H1 (cell line): ENCODE results near the gene ALPL. TPM values are rescaled to one million over a fixed set of nuclear protein-coding genes. Genes with fewer than 3 reads are reported as not detected.

Experiments
- CTCF ChIA-PET: fragments of 300-600 bp; sonication (Branson Sonifier 250); formaldehyde crosslinking; loops from one replicate; lab custom pipeline; 2021; ENCODE audit not compliant: partially characterized antibody; lab: Charles Lee
- POLR2A ChIA-PET: fragments of 300-600 bp; sonication (Branson Sonifier 250); formaldehyde crosslinking; loops from one replicate; lab custom pipeline; 2021; ENCODE audit warnings: inconsistent platforms; ENCODE audit not compliant: partially characterized antibody; lab: Charles Lee
- DNase-seq, 2 experiments: peaks; one replicate each; pipeline versions ENCODE4 v3.0.0 to v3.0.0-alpha.2; 2010 to 2022; ENCODE audit warnings: low spot score in 2 of 2, low read depth in 1 of 2, mixed read lengths in 1 of 2
- FAIRE-seq: peaks from 2 replicates; lab custom pipeline; 2011; peaks lifted over from hg19 to GRCh38; lab: Jason Lieb, UNC
- H2AFZ ChIP-seq: 2 replicates; pipeline ENCODE4 v1.8.1; 2012; ENCODE audit warnings: low read length, inconsistent platforms
- H2AK5ac ChIP-seq: 2 replicates; pipeline ENCODE4 v1.6.1; 2013; ENCODE audit warnings: low read depth, low read length
- H2BK120ac ChIP-seq: replicated peaks from 2 replicates; pipeline ENCODE3; 2013; ENCODE audit warnings: low read depth, low read length, inconsistent platforms
- H2BK12ac ChIP-seq: 2 replicates; pipeline ENCODE4 v1.6.1; 2013; ENCODE audit warnings: low read depth, low read length
- H2BK15ac ChIP-seq: 2 replicates; pipeline ENCODE4 v1.6.1; 2013; ENCODE audit warnings: low read length
- H2BK20ac ChIP-seq: 2 replicates; pipeline ENCODE4 v1.6.1; 2013; ENCODE audit warnings: low read length
- H2BK5ac ChIP-seq: 2 replicates; pipeline ENCODE4 v1.6.1; 2013; ENCODE audit warnings: low read depth, low read length
- H3K14ac ChIP-seq: 2 replicates; pipeline ENCODE4 v1.6.1; 2013; ENCODE audit warnings: inconsistent platforms; ENCODE audit not compliant: insufficient read length
- H3K18ac ChIP-seq: 2 replicates; pipeline ENCODE4 v1.6.1; 2013; ENCODE audit warnings: low read length; ENCODE audit errors: extremely low read depth
- H3K23ac ChIP-seq: 2 replicates; pipeline ENCODE4 v1.6.1; 2013; ENCODE audit warnings: inconsistent platforms; ENCODE audit not compliant: insufficient read length
- H3K23me2 ChIP-seq: 2 replicates; pipeline ENCODE4 v1.6.1; 2013; ENCODE audit warnings: low read depth, low read length
- H3K27ac ChIP-seq: 2 replicates; pipeline ENCODE4 v1.6.1; 2011; ENCODE audit warnings: low read depth, low read length, inconsistent platforms
- H3K27me3 ChIP-seq, 4 experiments: replicated peaks in 1 of 4; 1 replicate in 1 of 4; 2 replicates in 3 of 4; pipeline versions ENCODE4 v1.6.1 to v1.8.1; 2011 to 2013; ENCODE audit warnings: low read length in 3 of 4, mild to moderate bottlenecking in 3 of 4, inconsistent platforms in 2 of 4, mixed read lengths in 2 of 4, moderate library complexity in 1 of 4; ENCODE audit not compliant: control insufficient read depth in 3 of 4, insufficient read depth in 3 of 4; ENCODE audit errors: extremely low read depth in 1 of 4
- H3K36me3 ChIP-seq, 4 experiments: 2 replicates each; pipeline versions ENCODE4 v1.6.1 to v1.8.1; 2011 to 2013; ENCODE audit warnings: mild to moderate bottlenecking in 4 of 4, low read length in 3 of 4, moderate library complexity in 2 of 4, control low read depth in 1 of 4, inconsistent platforms in 1 of 4; ENCODE audit not compliant: insufficient read depth in 4 of 4, control insufficient read depth in 2 of 4
- H3K4ac ChIP-seq: replicated peaks from 2 replicates; pipeline ENCODE3; 2013; ENCODE audit warnings: low read length, low read depth, mixed read lengths, inconsistent platforms; ENCODE audit not compliant: insufficient read length
- H3K4me1 ChIP-seq, 4 experiments: replicated peaks in 1 of 4; 1 replicate in 1 of 4; 2 replicates in 3 of 4; pipeline versions ENCODE4 v1.6.1 to v1.8.1; 2011 to 2013; ENCODE audit warnings: low read length in 3 of 4, inconsistent platforms in 2 of 4, mixed read lengths in 1 of 4; ENCODE audit not compliant: insufficient read depth in 4 of 4, control insufficient read depth in 3 of 4
- H3K4me2 ChIP-seq, 2 experiments: 2 replicates each; pipeline versions ENCODE4 v1.6.1 to v1.8.1; 2011 to 2013; ENCODE audit warnings: low read depth in 2 of 2, low read length in 2 of 2, control low read depth in 1 of 2, inconsistent platforms in 1 of 2, mild to moderate bottlenecking in 1 of 2; ENCODE audit not compliant: insufficient read depth in 1 of 2
- H3K4me3 ChIP-seq, 4 experiments: fragments of 200-600, 300-600 bp in 1 of 4; sonication (generic), shearing (Covaris generic), sonication (Bioruptor Twin) in 1 of 4; 2 replicates each; pipeline versions ENCODE4 v1.5.1 to v1.8.1; 2011 to 2016; ENCODE audit warnings: low read length in 4 of 4, low read depth in 3 of 4, control low read depth in 2 of 4, inconsistent platforms in 2 of 4, mild to moderate bottlenecking in 2 of 4, mixed read lengths in 1 of 4, moderate library complexity in 1 of 4; ENCODE audit not compliant: insufficient read depth in 2 of 4; ENCODE audit errors: extremely low read depth in 1 of 4
- H3K56ac ChIP-seq: replicated peaks from 2 replicates; pipeline ENCODE3; 2013; ENCODE audit warnings: low read depth, mild to moderate bottlenecking, mixed read lengths, low read length, inconsistent platforms; ENCODE audit not compliant: insufficient read length
- H3K79me1 ChIP-seq: 2 replicates; pipeline ENCODE4 v1.6.1; 2013; ENCODE audit warnings: low read depth, low read length, control low read depth
- H3K79me2 ChIP-seq, 2 experiments: 2 replicates each; pipeline versions ENCODE4 v1.6.1 to v1.8.1; 2012 to 2013; ENCODE audit warnings: low read length in 2 of 2, mild to moderate bottlenecking in 2 of 2, inconsistent platforms in 1 of 2; ENCODE audit not compliant: insufficient read depth in 2 of 2, control insufficient read depth in 1 of 2
- H3K9ac ChIP-seq, 4 experiments: replicated peaks in 1 of 4; 1 replicate in 1 of 4; 2 replicates in 3 of 4; pipeline versions ENCODE4 v1.6.1 to v1.8.1; 2011 to 2013; ENCODE audit warnings: low read depth in 3 of 4, low read length in 3 of 4, control low read depth in 2 of 4, mild to moderate bottlenecking in 2 of 4, moderate library complexity in 2 of 4, inconsistent platforms in 1 of 4; ENCODE audit errors: extremely low read depth in 1 of 4
- H3K9me3 ChIP-seq, 2 experiments: 2 replicates each; pipeline versions ENCODE4 v1.6.1 to v1.8.1; 2012 to 2013; ENCODE audit warnings: mild to moderate bottlenecking in 2 of 2, moderate library complexity in 2 of 2, control low read depth in 1 of 2, inconsistent platforms in 1 of 2, low read depth in 1 of 2, low read length in 1 of 2, mixed read lengths in 1 of 2; ENCODE audit not compliant: insufficient read depth in 2 of 2
- H4K20me1 ChIP-seq, 2 experiments: replicated peaks in 1 of 2; 2 replicates each; pipeline versions ENCODE3 to v1.8.1; 2011 to 2013; ENCODE audit warnings: inconsistent platforms in 2 of 2, low read length in 2 of 2, mild to moderate bottlenecking in 1 of 2; ENCODE audit not compliant: insufficient read depth in 2 of 2, control insufficient read depth in 1 of 2
- H4K5ac ChIP-seq: 2 replicates; pipeline ENCODE4 v1.6.1; 2013; ENCODE audit warnings: low read length, low read depth, mixed read lengths, inconsistent platforms; ENCODE audit not compliant: insufficient read length
- H4K8ac ChIP-seq: 2 replicates; pipeline ENCODE4 v1.8.0; 2013; ENCODE audit warnings: mild to moderate bottlenecking, moderate library complexity, low read length, inconsistent platforms; ENCODE audit not compliant: insufficient read depth; ENCODE audit errors: extremely low read depth
- H4K91ac ChIP-seq: replicated peaks from 2 replicates; pipeline ENCODE3; 2013; ENCODE audit warnings: low read length, mixed read lengths, inconsistent platforms; ENCODE audit not compliant: insufficient read length
- ASH2L ChIP-seq: fragments of 200-600, 300-600 bp; sonication (generic); IDR thresholded peaks from one replicate; pipeline ENCODE4 v1.7.1; 2017; ENCODE audit warnings: low read length
- CHD2 ChIP-seq: IDR thresholded peaks from 2 replicates; pipeline ENCODE4 v1.6.1; 2012; ENCODE audit warnings: low read length, improper control_type of control experiment
- EZH2 ChIP-seq: fragments of 200-600 bp; sonication (generic); IDR thresholded peaks from 2 replicates; pipeline ENCODE4 v1.7.1; 2012; ENCODE audit warnings: low read depth, mild to moderate bottlenecking, moderate library complexity, low read length, inconsistent platforms; ENCODE audit not compliant: severe bottlenecking
- KDM1A ChIP-seq: fragments of 200-600, 300-600 bp; sonication (generic); IDR thresholded peaks from 2 replicates; pipeline ENCODE4 v1.7.1; 2016; ENCODE audit warnings: mild to moderate bottlenecking, low read length, borderline replicate concordance
- SUZ12 ChIP-seq: fragments of 200-600 bp; sonication (generic); IDR thresholded peaks from 2 replicates; pipeline ENCODE4 v1.6.1; 2012; ENCODE audit warnings: mild to moderate bottlenecking, inconsistent platforms, low read length, moderate library complexity, mixed read lengths
- YY1 ChIP-seq: IDR thresholded peaks from 2 replicates; pipeline ENCODE4 v1.6.1; 2011; ENCODE audit warnings: low read depth, mild to moderate bottlenecking, low read length
- ZNF274 ChIP-seq: IDR thresholded peaks from 2 replicates; pipeline ENCODE4 v1.7.0; 2012; ENCODE audit warnings: low read length, borderline replicate concordance; ENCODE audit errors: extremely low read depth
- WGBS, 2 experiments: shearing (Covaris generic) in 1 of 2; methylation state at CpG; one replicate each; pipeline versions ENCODE4 v1.1.6 to v1.1.7; 2013 to 2015; ENCODE audit warnings: low lambda C conversion rate in 2 of 2, mixed read lengths in 2 of 2, inconsistent platforms in 1 of 2, low coverage in 1 of 2, missing lambda C conversion rate in 1 of 2; ENCODE audit not compliant: insufficient replicate concordance in 2 of 2, insufficient coverage in 1 of 2, insufficient read length in 1 of 2; ENCODE audit errors: extremely low coverage in 1 of 2, missing lambda C conversion rate in 1 of 2; 5-methylcytosine and 5-hydroxymethylcytosine counted together
- polyA plus RNA-seq, 7 experiments: library from polyadenylated mRNA; depleted of rRNA in 3 of 7; stranded (reverse) in 5 of 7; unstranded in 2 of 7; fragments of >200 nt in 5 of 7; fragments of 200-250 nt in 2 of 7; gene quantifications; 1 replicate in 5 of 7; 2 replicates in 1 of 7; 4 replicates in 1 of 7; pipeline versions ENCODE4 v1.2.1 to v1.2.3, GENCODE V29; 2011 to 2013; ENCODE audit warnings: missing spikeins in 2 of 7, mixed read lengths in 2 of 7
- total RNA-seq: library from RNA; stranded (reverse); fragmentation: NEBNext Ultra II Directional; extraction: Animal tissue kit (Norgen Biotek cat#: 25700); gene quantifications from 2 replicates; pipeline ENCODE4 v1.2.1, GENCODE V29; 2021

The ALPL gene
- total and polyA plus RNA-seq, 2 of the 8 experiments (the other 6 are each of a cell fraction or from before 2014, with no cell fraction given): 175 to 362 TPM

- Histone ChIP-seq H3K27ac (no peak overlapping the region), H2AK5ac (no peak overlapping the region), H3K23ac (no peak overlapping the region), H4K8ac (no peak overlapping the region), H3K18ac (no peak overlapping the region), H2AFZ (no peak overlapping the region), H3K23me2 (no peaks in the 10 kb centered on the region; the same call in 1 of the 2 replicates), H4K5ac (no peak overlapping the region), H3K14ac (no peak overlapping the region), H3K79me1 (no peaks in the 10 kb centered on the region), H3K4ac (no peak overlapping the region), H3K27me3 (no peaks in the 10 kb centered on the region), H3K56ac (no peak overlapping the region), H3K4me2 (no peak overlapping the region), H4K91ac (no peak overlapping the region), H3K9me3 (no peaks in the 10 kb centered on the region), H2BK20ac (no peak overlapping the region), H3K4me1 (no peaks in the 10 kb centered on the region), H3K4me3 (no peak overlapping the region), H3K36me3 (no peaks in the 10 kb centered on the region; a peak in 1 of 8 replicates), H4K20me1 (no peaks in the 10 kb centered on the region), H2BK12ac (no peak overlapping the region), H2BK5ac (no peak overlapping the region), H3K79me2 (no peaks in the 10 kb centered on the region), H3K9ac (no peak overlapping the region), H2BK120ac (no peak overlapping the region), H2BK15ac (no peak overlapping the region)
- WGBS, 2 experiments: 90% methylated on average over 6 of the region's 6 CpGs; no CpG with 5 or more reads in 1 of the 2 experiments
- FAIRE-seq: no peak
- TF ChIP-seq EZH2 (no peak), CHD2 (no peak), ZNF274 (no peak), KDM1A (no peak), YY1 (no peak), ASH2L (no peak), SUZ12 (no peak)
- POLR2A ChIA-PET: no interaction called here
- CTCF ChIA-PET: interaction anchor here (0.9 to 1.4 kb wide), 5 partner anchors 10 to 208 kb away, joined by 3 to 8 read pairs (median 3); no protein-coding TSS in a partner anchor
- DNase-seq: no peak
Measured at GRCh38 chr1:21478356-21478755, 30.9 kb upstream of the ALPL start.
